Islet of Langerhans (tissue), 1 donor: ENCODE data around the gene DCUN1D4.
A peak's percentile ranks its signal among the peaks of the same experiment; 100 is the strongest.

ENCODE experiments used
- FAIRE-seq: peaks from one replicate; lab custom pipeline; 2011; peaks lifted over from hg19 to GRCh38; lab: Jason Lieb, UNC

Gene DCUN1D4

DNA sequence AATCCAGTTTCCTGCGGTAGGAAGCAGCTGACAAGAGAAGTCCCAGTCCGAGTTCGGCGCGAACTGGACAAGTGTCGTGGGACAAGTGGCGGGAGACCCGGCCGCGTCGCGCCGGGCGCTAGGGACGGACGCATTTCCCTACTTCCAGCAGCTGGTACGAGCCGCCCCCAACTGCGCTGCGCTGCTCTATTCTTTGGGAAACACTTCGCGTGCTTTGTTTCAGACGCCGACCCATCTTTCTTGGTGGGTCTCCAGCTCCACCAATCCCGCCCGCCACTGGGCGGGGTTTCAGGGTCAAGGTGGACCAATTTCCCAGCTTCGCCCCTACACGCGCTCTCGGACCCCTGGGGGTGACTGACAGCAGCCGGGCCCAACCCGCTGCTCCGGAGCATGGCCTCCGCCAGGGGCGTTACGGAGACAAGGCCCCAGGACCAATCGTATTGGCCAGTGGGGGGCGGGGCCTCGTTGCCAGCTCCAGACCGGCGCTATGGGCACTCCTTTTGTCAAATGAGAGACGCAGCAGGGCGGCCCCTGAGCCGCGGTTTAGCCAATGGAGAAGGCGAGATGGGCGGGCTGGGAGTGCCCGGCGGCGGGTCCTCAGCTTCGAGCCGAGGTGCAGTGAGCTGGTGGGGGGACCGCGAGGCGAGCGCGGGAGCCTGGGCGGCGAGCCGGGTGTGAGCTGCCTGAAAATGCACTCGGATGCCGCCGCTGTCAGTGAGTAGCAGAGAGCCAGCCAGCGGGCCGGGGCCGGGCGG, at the start of gene DCUN1D4:
TSS of gene DCUN1D4 (plus strand) at position 600 of the 755 bp plus-strand sequence. CDS start at position 690, 90 bp downstream.
- FAIRE-seq = peak; percentile 91

GRCh38 chr4:51820443-51821234, 22.3 kb upstream of the DCUN1D4 start:
- FAIRE-seq = no peak

DNA sequence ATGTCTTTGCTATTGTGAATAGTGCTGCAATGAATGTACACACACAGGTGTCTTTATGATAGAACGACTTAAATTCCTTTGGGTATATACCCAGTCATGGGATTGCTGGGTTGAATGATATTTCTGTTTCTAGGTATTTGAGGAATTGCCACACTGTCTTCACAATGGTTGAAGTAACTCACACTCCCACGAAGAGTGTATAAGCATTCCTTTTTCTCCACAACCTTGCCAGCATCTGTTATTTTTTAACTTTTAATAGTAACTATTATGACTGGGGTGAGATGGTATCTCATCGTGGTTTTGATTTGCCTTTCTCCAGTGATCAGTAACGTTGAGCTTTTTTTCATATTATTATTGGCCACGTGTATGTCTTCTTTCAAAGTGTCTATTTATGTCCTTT, 17.6 kb upstream of the DCUN1D4 start:
- no peak for FAIRE-seq

DNA sequence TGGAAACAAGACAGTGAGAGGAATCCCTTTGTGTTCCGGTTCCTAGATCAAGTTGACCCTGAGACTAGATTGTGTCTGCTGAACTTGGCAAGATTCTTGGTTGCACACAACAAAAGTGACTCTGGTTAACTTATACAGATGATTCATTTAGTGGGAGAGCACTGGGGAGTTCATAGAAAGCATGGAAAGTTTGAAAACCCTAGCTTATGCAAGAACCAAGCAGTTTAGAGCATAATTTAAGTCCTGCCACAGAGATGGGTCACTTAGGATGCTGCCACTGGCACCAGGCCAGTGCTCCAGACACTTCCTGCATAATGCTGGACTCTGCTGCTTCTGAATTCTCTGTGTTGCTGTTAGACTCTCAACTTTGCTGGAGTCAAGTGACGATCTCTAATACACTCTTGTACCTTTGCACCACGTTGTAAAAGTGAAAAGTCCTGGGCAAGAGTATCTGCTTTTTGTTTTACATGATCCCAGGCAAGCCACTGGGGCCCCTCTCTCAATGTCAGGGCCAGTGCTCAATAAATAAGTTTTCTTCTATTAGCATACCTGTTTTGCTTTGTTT, 12.7 kb upstream of the DCUN1D4 start:
- FAIRE-seq = no peak

DNA sequence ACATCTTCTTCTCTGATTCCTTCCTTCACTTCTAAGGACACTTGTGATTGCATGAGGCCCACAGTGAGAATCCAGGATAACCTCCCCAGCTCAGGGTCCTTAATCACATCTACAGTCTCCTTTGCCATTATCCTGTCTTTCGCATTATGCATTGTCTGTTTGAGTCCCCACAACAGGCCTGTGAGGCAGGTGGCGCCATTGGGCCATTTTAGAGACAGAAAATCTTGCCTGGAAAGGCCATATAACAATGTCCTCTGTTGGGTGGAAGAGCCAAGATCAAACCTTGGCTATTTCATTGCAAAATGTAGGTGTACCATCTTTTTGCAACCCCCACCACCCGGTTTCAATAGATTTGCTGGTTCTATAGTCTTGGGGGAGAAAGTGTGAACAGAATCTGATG, 11.8 kb upstream of the DCUN1D4 start:
- FAIRE-seq = peak; percentile 71

GRCh38 chr4:51833236-51833635, 9.7 kb upstream of the DCUN1D4 start:
- FAIRE-seq = no peak

DNA sequence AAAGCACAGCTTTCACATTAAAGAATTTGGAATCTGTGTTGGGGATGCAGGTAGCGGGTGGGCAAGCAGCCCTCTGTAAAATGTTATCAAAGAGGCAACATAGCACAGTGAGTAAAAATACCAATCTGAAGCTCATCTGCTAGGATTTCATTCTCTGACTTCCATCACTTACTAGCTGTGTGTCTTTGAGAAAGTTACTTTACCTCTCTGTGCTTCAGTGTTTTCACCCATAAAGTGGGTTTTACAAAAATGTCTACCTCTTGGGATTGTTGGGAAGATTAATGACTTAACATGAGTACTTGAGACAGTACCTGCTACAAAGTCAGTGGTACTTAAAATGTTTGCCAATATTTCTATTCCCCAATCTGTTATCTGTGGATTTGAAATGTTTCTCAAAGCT, 7.9 kb upstream of the DCUN1D4 start:
- FAIRE-seq = no peak

DNA sequence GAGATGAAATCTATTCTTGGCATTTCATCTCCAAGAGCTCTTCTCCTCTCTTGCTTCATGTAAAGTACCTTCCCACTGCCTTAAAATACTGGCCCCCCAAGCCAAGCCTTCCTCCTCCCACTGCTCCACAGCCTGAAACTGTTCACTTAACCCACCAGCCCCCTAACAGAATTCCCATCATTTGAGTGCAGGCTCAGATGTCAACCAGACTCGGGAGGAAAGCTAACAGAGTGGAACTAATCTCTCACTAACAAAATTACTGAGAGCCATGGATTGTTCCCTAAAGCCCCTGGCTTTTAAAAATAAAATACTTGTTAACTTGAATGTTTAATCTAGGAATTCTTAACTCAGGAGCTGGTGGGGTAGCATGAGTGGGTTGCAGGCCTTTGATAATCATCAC, 7.1 kb upstream of the DCUN1D4 start:
- no peak for FAIRE-seq

DNA sequence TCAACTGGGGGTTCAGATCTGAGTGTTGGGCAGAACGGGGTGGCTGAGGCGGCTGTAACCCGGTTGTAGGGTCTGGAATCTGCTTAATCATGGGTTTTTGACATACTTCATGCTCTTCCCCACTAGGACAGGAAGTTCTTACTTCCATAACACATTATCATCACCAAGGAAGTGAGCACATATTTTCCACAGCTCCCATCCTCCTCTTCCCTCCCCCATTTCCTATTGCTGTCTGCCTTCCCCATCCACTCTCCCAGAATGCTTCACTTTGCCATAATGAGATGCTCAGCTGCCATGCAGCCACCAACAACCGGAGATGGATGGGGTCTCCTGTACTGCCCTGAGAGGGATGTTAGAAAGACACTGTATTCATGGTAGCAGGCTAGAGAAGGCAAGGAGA, 6.4 kb upstream of the DCUN1D4 start:
- no peak for FAIRE-seq

GRCh38 chr4:51840781-51841180, 2.2 kb upstream of the DCUN1D4 start:
- FAIRE-seq = no peak

- FAIRE-seq = no peak
Measured at GRCh38 chr4:51842167-51842553, 793 bp upstream of the DCUN1D4 start.

DNA sequence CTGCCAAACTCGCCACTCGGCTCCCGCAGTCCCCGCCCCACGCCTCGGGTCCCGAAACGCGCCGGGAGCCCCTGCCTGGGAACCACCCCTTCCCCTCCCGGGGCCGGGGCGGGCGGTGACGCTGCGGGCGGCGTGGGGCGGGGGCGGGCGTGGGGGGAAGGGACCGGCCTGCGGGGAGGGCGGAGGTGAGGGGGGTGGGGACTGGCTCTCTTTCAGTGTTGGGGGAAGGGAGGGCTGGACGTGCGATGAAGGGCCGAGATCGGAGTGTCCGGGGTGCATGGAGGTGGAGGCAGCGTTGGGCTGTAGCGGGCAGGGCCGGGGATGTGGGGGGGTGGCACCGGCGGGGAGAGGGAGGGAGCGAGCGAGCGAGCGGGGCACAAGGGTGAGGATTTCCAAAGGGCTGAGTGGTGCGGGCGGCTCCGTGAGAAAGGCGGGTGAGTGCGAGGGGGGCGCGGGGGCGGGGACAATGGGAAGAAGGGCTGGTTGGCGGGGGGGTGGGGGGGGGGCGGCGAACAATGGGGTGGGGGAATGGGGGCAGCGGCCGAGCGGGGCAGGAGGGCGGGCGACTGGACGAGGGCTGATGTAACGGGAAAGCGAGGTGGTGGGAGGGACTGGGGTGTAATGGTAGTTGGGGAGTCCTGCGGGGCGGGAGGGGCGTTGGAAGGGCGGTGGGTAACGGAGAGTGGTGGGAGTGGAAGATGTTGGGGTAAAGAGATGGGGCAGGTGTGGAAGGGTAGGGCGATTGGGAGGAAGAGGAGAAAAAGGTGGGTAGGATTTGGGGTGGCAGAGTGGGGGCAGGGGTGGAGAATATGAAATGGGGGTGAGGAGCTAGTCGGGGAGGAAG, 578 bp downstream of the DCUN1D4 start:
- no peak for FAIRE-seq

GRCh38 chr4:51844153-51845054, 1.5 kb downstream of the DCUN1D4 start:
- no peak for FAIRE-seq

GRCh38 chr4:51845055-51845426, 2.1 kb downstream of the DCUN1D4 start:
- no peak for FAIRE-seq

GRCh38 chr4:51845711-51846110, 2.8 kb downstream of the DCUN1D4 start:
- FAIRE-seq = no peak

GRCh38 chr4:51849430-51849829, 6.5 kb downstream of the DCUN1D4 start:
- no peak for FAIRE-seq

DNA sequence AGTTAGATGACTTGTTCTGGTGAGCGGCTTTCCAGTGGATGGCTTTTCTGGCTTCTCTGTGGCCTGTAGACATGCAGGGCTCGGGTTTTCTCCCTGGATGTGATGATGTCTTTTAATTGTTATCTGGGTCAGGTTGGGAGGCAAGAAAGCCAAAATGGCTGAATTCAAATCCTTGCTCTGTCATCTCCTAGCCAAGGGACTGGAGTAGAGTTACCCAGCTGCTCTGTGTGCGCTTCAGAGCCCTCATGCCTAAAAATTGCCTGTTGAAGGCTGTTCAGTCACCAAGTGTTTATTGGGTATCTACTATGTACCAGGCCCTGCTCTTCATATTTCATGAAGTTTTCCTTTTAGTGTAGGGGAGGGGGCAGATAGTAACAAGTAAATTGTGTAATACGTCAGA, 7.3 kb downstream of the DCUN1D4 start:
- FAIRE-seq = no peak

- no peak for FAIRE-seq
Measured at GRCh38 chr4:51851090-51851936, 8.4 kb downstream of the DCUN1D4 start.

GRCh38 chr4:51851937-51852290, 9.0 kb downstream of the DCUN1D4 start:
- no peak for FAIRE-seq

DNA sequence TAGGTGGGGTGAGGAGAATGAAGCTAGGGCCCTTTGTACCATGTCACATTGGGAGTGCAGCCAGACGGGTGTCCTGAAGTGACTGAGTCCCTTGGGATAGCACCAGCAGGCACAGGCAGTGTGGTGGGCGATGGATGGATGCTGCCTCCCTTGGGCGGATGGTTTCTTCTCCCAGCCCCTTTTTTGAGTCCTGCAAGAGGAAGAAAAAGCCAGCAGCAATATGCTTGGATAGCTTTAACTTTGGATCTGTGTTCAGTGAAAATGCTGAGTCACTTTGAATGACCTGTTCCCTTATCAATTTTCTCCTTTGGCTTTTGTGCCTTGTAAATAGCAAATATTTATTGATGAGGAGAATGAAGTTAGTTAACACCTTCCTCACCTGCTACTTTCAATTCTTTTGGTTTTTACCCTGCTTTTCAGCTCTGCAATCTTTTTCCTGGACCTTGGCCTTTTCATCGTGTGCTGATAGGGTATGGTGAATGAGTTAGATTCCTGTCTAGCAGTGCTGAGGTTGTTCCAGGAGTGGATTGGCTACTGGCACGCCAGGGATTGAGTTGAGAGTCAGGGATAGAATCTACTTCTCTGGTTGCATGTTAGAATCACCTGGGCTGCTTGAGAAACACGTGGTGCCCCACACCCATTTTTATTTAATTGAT, 10.2 kb downstream of the DCUN1D4 start:
- no peak for FAIRE-seq
